ENCODE measurements around the gene TMEM62. TPM values are rescaled to one million over a fixed set of nuclear protein-coding genes. Genes with fewer than 3 reads are reported as not detected.

TMEM62 gene
- total and polyA plus RNA-seq, 2 donors from 2014 or later = 14.7 to 31.2 TPM

- TF ChIP-seq CTCF (IDR thresholded peaks at IDR 0.05; ENCODE audit: borderline replicate concordance, extremely low read depth, insufficient read depth) = no peak
- FAIRE-seq = no peak
- intact Hi-C loops (cut with DNase I) = no loop called here
- Histone ChIP-seq H3K36me3 (ENCODE audit: control insufficient read depth in 2 of 3, insufficient read depth in 3 of 3, low read length in 3 of 3) (no peaks in the 10 kb centered on the region), H3K9ac (ENCODE audit: low read length in 3 of 3) (no peak overlapping the region), H3K4me1 (ENCODE audit: control insufficient read depth in 2 of 3, insufficient read depth in 2 of 3, low read depth in 1 of 3, low read length in 3 of 3) (no peaks in the 10 kb centered on the region), H3K4me3 (ENCODE audit: low read length in 3 of 3) (no peak overlapping the region), H3K27ac (ENCODE audit: low read depth in 2 of 2, low read length in 2 of 2) (no peak overlapping the region), H3K9me3 (ENCODE audit: control insufficient read depth in 2 of 3, insufficient read depth in 1 of 3, low read length in 3 of 3) (no peaks in the 10 kb centered on the region), H3K27me3 (ENCODE audit: control insufficient read depth, insufficient read depth, low read length) (no peaks in the 10 kb centered on the region)
- no peak for DNase-seq
Measured at GRCh38 chr15:43128980-43129335, 4.4 kb upstream of the TMEM62 start.

GRCh38 chr15:43132830-43133429 lies 456 bp upstream of the TMEM62 start:
- TF ChIP-seq CTCF (IDR thresholded peaks at IDR 0.05; ENCODE audit: borderline replicate concordance, extremely low read depth, insufficient read depth) = no peak
- H3K27ac ChIP-seq (ENCODE audit: low read depth in 2 of 2, low read length in 2 of 2) = peak overlapping the region; percentile 29 to 79
- H3K4me1 ChIP-seq (ENCODE audit: control insufficient read depth in 2 of 3, insufficient read depth in 2 of 3, low read depth in 1 of 3, low read length in 3 of 3) = peaks cover 0 to 3% (median 0%) of the 10 kb centered on the region in 3 donors
- H3K9ac ChIP-seq (ENCODE audit: low read length in 3 of 3) = peak overlapping the region; percentile 45 to 97 (median 74)
- peak overlapping the region; percentile 87 to 92 (median 90) for H3K4me3 ChIP-seq (ENCODE audit: low read length in 3 of 3)
- no peaks in the 10 kb centered on the region for H3K9me3 ChIP-seq (ENCODE audit: control insufficient read depth in 2 of 3, insufficient read depth in 1 of 3, low read length in 3 of 3)
- peaks cover 0 to 2% (median 0%) of the 10 kb centered on the region in 3 donors for H3K36me3 ChIP-seq (ENCODE audit: control insufficient read depth in 2 of 3, insufficient read depth in 3 of 3, low read length in 3 of 3)
- H3K27me3 ChIP-seq (ENCODE audit: control insufficient read depth, insufficient read depth, low read length) = no peaks in the 10 kb centered on the region
- DNase-seq (peak in 3 of 5 donors; percentile 20 to 48 (median 44)), FAIRE-seq (no peak)
- intact Hi-C loops (cut with DNase I) = no loop called here

GRCh38 chr15:43134157-43134635 lies 810 bp downstream of the TMEM62 start:
- H3K36me3 ChIP-seq (ENCODE audit: control insufficient read depth in 2 of 3, insufficient read depth in 3 of 3, low read length in 3 of 3) = peaks cover 0 to 2% (median 2%) of the 10 kb centered on the region in 3 donors
- H3K4me1 ChIP-seq (ENCODE audit: control insufficient read depth in 2 of 3, insufficient read depth in 2 of 3, low read depth in 1 of 3, low read length in 3 of 3) = peaks cover 0 to 3% (median 0%) of the 10 kb centered on the region in 3 donors
- no peak for TF ChIP-seq CTCF (IDR thresholded peaks at IDR 0.05; ENCODE audit: borderline replicate concordance, extremely low read depth, insufficient read depth)
- intact Hi-C loops (cut with DNase I) = no loop called here
- no peaks in the 10 kb centered on the region for H3K27me3 ChIP-seq (ENCODE audit: control insufficient read depth, insufficient read depth, low read length)
- FAIRE-seq (no peak), DNase-seq (peak in 3 of 5 donors; percentile 15 to 32 (median 15))
- H3K27ac ChIP-seq (ENCODE audit: low read depth in 2 of 2, low read length in 2 of 2) = peak overlapping the region; percentile 29 to 79
- peak overlapping the region; percentile 60 to 92 (median 90) for H3K4me3 ChIP-seq (ENCODE audit: low read length in 3 of 3)
- H3K9me3 ChIP-seq (ENCODE audit: control insufficient read depth in 2 of 3, insufficient read depth in 1 of 3, low read length in 3 of 3) = no peaks in the 10 kb centered on the region
- peak overlapping the region; percentile 48 to 97 (median 82) for H3K9ac ChIP-seq (ENCODE audit: low read length in 3 of 3)

All from kidney (tissue), 14 donors.